HepG2 (cell line): Measurements from ENCODE around the gene RALB. TPM values are rescaled to one million over a fixed set of nuclear protein-coding genes. Genes with fewer than 3 reads are reported as not detected.

Experiments used
- ATAC-seq: fragments of 200-7000 bp; cut with Tn5 transposase; 3 replicates; pipeline ENCODE4 v1.9.1; 2020; ENCODE audit warnings: mild to moderate bottlenecking, moderate library complexity
- BruUV-seq: library from RNA; stranded (reverse); fragments of 400-500 nt; replicated peaks from 2 replicates; lab custom pipeline; 2021; lab: Mats Ljungman, UMichigan
- CTCF ChIA-PET: fragments of 300-600 bp; formaldehyde crosslinking; extraction: SDS; loops from one replicate; lab custom pipeline; 2021; ENCODE audit warnings: low total read pairs, inconsistent platforms, low intra/inter-chr PET ratio; lab: Yijun Ruan, JAX
- POLR2A ChIA-PET: fragments of 350-600 bp; sonication (Branson Sonifier 250); formaldehyde crosslinking; loops from one replicate; lab custom pipeline; 2020; ENCODE audit warnings: antibody characterized with exemption, inconsistent platforms; lab: Yijun Ruan, JAX
- DNase-seq: peaks from one replicate; pipeline ENCODE4 v3.0.0-alpha.2; 2015; ENCODE audit warnings: low spot score
- FAIRE-seq: peaks from 3 replicates; lab custom pipeline; 2011; peaks lifted over from hg19 to GRCh38; lab: Jason Lieb, UNC
- H2AFZ ChIP-seq: one replicate; pipeline ENCODE4 v1.6.1; 2011; ENCODE audit warnings: low read length, inconsistent platforms
- H3K27ac ChIP-seq: fragments of 300-600 bp; 3 replicates; pipeline ENCODE4 v1.8.0; 2011; ENCODE audit warnings: mixed run types, mild to moderate bottlenecking, mixed read lengths, low read length, inconsistent platforms; ENCODE audit not compliant: insufficient read depth; ENCODE audit errors: extremely low read length
- H3K27me3 ChIP-seq, 2 experiments: fragments of 200-600 bp in 1 of 2; 2 replicates in 1 of 2; 3 replicates in 1 of 2; pipeline versions ENCODE4 v1.6.0 to v1.8.0; 2011; ENCODE audit warnings: low read length in 2 of 2, mild to moderate bottlenecking in 2 of 2, moderate library complexity in 2 of 2, inconsistent platforms in 1 of 2; ENCODE audit not compliant: insufficient read depth in 2 of 2, control insufficient read depth in 1 of 2
- H3K36me3 ChIP-seq, 2 experiments: fragments of 200-600 bp in 1 of 2; replicated peaks in 1 of 2; 2 replicates in 1 of 2; 3 replicates in 1 of 2; pipeline versions ENCODE4 v1.5.1 to v1.8.0; 2011; ENCODE audit warnings: low read length in 2 of 2, inconsistent platforms in 1 of 2; ENCODE audit not compliant: insufficient read depth in 2 of 2, control insufficient read depth in 1 of 2
- H3K4me1 ChIP-seq: 2 replicates; pipeline ENCODE4 v1.5.1; 2012; ENCODE audit warnings: low read length, inconsistent platforms; ENCODE audit not compliant: insufficient read depth
- H3K4me2 ChIP-seq: 2 replicates; pipeline ENCODE4 v1.6.0; 2011; ENCODE audit warnings: low read depth, low read length, inconsistent platforms
- H3K4me3 ChIP-seq, 3 experiments: fragments of 200-600 bp in 1 of 3; sonication (generic), shearing (Covaris generic) in 1 of 3; replicated peaks in 1 of 3; 2 replicates each; pipeline ENCODE4 v1.5.1; 2011 to 2016; ENCODE audit warnings: low read length in 3 of 3, inconsistent platforms in 2 of 3, low read depth in 2 of 3, mild to moderate bottlenecking in 2 of 3, control low read depth in 1 of 3, mixed read lengths in 1 of 3; ENCODE audit not compliant: insufficient read depth in 1 of 3
- H3K79me2 ChIP-seq: one replicate; pipeline ENCODE4 v1.6.1; 2011; ENCODE audit warnings: low read length, inconsistent platforms; ENCODE audit not compliant: insufficient read depth
- H3K9ac ChIP-seq: 2 replicates; pipeline ENCODE4 v1.6.0; 2011; ENCODE audit warnings: mild to moderate bottlenecking, low read depth, low read length, inconsistent platforms; ENCODE audit not compliant: insufficient read depth
- H3K9me3 ChIP-seq: 2 replicates; pipeline ENCODE4 v1.5.1; 2012; ENCODE audit warnings: mild to moderate bottlenecking, low read length
- H4K20me1 ChIP-seq: 2 replicates; pipeline ENCODE4 v1.6.0; 2011; ENCODE audit warnings: inconsistent platforms, mild to moderate bottlenecking, low read length, moderate library complexity; ENCODE audit not compliant: insufficient read depth
- AFF4 ChIP-seq: sonication (generic); formaldehyde crosslinking; IDR thresholded peaks from 2 replicates; pipeline ENCODE4 v1.4.0; 2020; ENCODE audit warnings: missing genetic modification reagents
- ATF1 ChIP-seq: IDR thresholded peaks from 2 replicates; pipeline ENCODE4 v1.6.1; 2016; ENCODE audit warnings: mild to moderate bottlenecking, control low read depth
- ERF ChIP-seq: IDR thresholded peaks from 2 replicates; pipeline ENCODE4 v1.6.1; 2018; ENCODE audit warnings: missing biosample characterization, missing genetic modification reagents
- ISX ChIP-seq: sonication (generic); formaldehyde crosslinking; conservative IDR thresholded peaks from 2 replicates; pipeline ENCODE4 v1.5.0; 2020; ENCODE audit warnings: missing genetic modification reagents
- MXD4 ChIP-seq: IDR thresholded peaks from 2 replicates; pipeline ENCODE4 v1.6.1; 2016; ENCODE audit warnings: mild to moderate bottlenecking, missing biosample characterization, missing genetic modification reagents
- RAD51 ChIP-seq: fragments of 450-650 bp; IDR thresholded peaks from 2 replicates; pipeline ENCODE4 v1.6.1; 2016; ENCODE audit warnings: borderline replicate concordance
- SMARCE1 ChIP-seq: fragments of 450-650 bp; IDR thresholded peaks from 2 replicates; pipeline ENCODE4 v1.6.1; 2017; ENCODE audit warnings: borderline replicate concordance
- TMF1 ChIP-seq: sonication (generic); formaldehyde crosslinking; IDR thresholded peaks from 2 replicates; pipeline ENCODE4 v1.8.1; 2022; ENCODE audit warnings: low read depth, missing genetic modification reagents
- ZNF253 ChIP-seq: sonication (generic); formaldehyde crosslinking; IDR thresholded peaks from 2 replicates; pipeline ENCODE4 v1.8.0; 2022; ENCODE audit warnings: mild to moderate bottlenecking, missing genetic modification reagents, borderline replicate concordance
- ZNF496 ChIP-seq: sonication (generic); formaldehyde crosslinking; IDR thresholded peaks from 2 replicates; pipeline ENCODE4 v1.8.1; 2023; ENCODE audit warnings: mild to moderate bottlenecking, moderate library complexity, missing genetic modification reagents; ENCODE audit not compliant: insufficient replicate concordance
- ZNF574 ChIP-seq: sonication (generic); formaldehyde crosslinking; IDR thresholded peaks from 2 replicates; pipeline ENCODE4 v1.4.0; 2020; ENCODE audit warnings: missing genetic modification reagents
- WGBS: methylation state at CpG from one replicate; pipeline ENCODE4 v1.1.6; 2017; ENCODE audit warnings: low lambda C conversion rate; 5-methylcytosine and 5-hydroxymethylcytosine counted together
- in situ Hi-C: cut with HindIII; loops from 2 replicates; pipeline ENCODE4 v1.10.0; 2017; ENCODE audit warnings: low pct_unique_long_range_greater_than_20kb; ENCODE audit not compliant: extremely low pct_ligation_motif_present
- intact Hi-C: fragments of 100-400 bp; cut with micrococcal nuclease; formaldehyde crosslinking; loops from one replicate; pipeline ENCODE4 v1.10.0; 2022; ENCODE audit not compliant: unreplicated experiment
- polyA plus RNA-seq, 8 experiments: library from polyadenylated mRNA; depleted of rRNA in 3 of 8; stranded (reverse) in 7 of 8; unstranded in 1 of 8; fragments of >200 nt; fragmentation: Illumina TruSeq in 4 of 8; extraction: Trizol in 4 of 8; gene quantifications; 2 replicates each; pipeline versions ENCODE4 v1.2.1 to v1.2.3, GENCODE V29; 2011 to 2016; ENCODE audit warnings: low read depth in 4 of 8, missing spikeins in 1 of 8, mixed read lengths in 1 of 8; ENCODE audit not compliant: insufficient read depth in 1 of 8
- total RNA-seq, 5 experiments: library from RNA; depleted of rRNA; stranded (reverse); fragments of >200 nt; fragmentation: Illumina TruSeq; extraction: Trizol; gene quantifications; 2 replicates each; pipeline ENCODE4 v1.2.3, GENCODE V29; 2016; ENCODE audit warnings: low read depth in 1 of 5

RALB gene
- total and polyA plus RNA-seq, 2 of the 13 experiments (the other 11 are each of a cell fraction or from before 2014, with no cell fraction given), result 37.8 to 43.2 TPM

DNA sequence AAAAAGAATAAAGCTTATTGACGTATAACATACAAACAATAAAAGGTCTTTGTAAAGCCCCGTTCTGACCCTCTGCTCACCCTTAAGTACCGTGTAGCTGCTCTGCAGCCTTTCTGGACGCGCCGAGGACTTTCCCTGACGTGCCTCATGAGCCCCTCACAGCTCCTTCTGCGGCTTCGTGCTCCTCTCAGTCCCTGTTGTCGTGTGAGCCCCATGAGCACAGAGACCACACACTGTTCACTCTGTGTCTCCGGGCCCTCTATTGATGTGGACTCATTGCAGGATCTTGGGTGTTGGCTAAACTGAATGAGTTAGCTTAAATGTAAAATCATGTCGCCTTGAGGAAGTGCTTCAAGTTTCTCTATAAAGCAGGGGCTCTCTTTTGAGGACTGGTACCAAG, 49.6 kb downstream of the RALB start:
- intact Hi-C loops, result no loop called here
- CTCF ChIA-PET, result no interaction called here

More for the DNA sequence above, 49.6 kb downstream of the RALB start:
- Histone ChIP-seq H3K4me3 (no peak overlapping the region), H3K4me2 (no peak overlapping the region), H3K36me3 (no peaks in the 10 kb centered on the region; a peak in 2 of 5 replicates), H3K27ac (no peak overlapping the region), H4K20me1 (no peaks in the 10 kb centered on the region), H3K9me3 (no peaks in the 10 kb centered on the region), H2AFZ (no peak overlapping the region), H3K9ac (no peak overlapping the region), H3K4me1 (peaks cover 7% of the 10 kb centered on the region), H3K27me3 (no peaks in the 10 kb centered on the region), H3K79me2 (no peaks in the 10 kb centered on the region)
- 92% methylated on average over 12 of the region's 12 CpGs for WGBS
- POLR2A ChIA-PET, result no interaction called here
- no peak for ATAC-seq
- TF ChIP-seq ERF, result no peak
- no peak for TF ChIP-seq ATF1 (CRISPR knock-in tag)
- no peak for TF ChIP-seq AFF4 (CRISPR knock-in tag)
- TF ChIP-seq RAD51, result no peak
- TF ChIP-seq TMF1 (CRISPR knock-in tag), result no peak
- no peak for TF ChIP-seq MXD4
- TF ChIP-seq ZNF253 (CRISPR knock-in tag), result no peak
- TF ChIP-seq ZNF496, result no peak
- no peak for TF ChIP-seq ISX (CRISPR knock-in tag)
- TF ChIP-seq ZNF574 (CRISPR knock-in tag), result no peak
- TF ChIP-seq SMARCE1, result no peak
- no peak for FAIRE-seq
- in situ Hi-C loops, result no loop called here
- DNase-seq, result no peak
- no TSS peak for BruUV-seq
